Esophagus muscularis mucosa (tissue), 4 donors: ENCODE results near the gene DPEP1. TPM values are rescaled to one million over a fixed set of nuclear protein-coding genes. Genes with fewer than 3 reads are reported as not detected.
"Not testable (repeated sequence)": the region's sequence is repeated elsewhere in the genome, so short reads cannot be mapped to it uniquely, and the experiment has no call there.

Source experiments
- DNase-seq: peaks from one replicate; pipeline ENCODE4 v3.0.0-alpha.2; 2017; ENCODE audit errors: extremely low spot score
- H3K27ac ChIP-seq, 4 donors: fragments of 200-600 bp; sonication (generic); replicated peaks in 1 of 4; 1 replicate in 3 of 4; 2 replicates in 1 of 4; pipeline ENCODE4 v1.5.1; 2016 to 2019; ENCODE audit warnings: mild to moderate bottlenecking in 1 of 4
- H3K27me3 ChIP-seq, 4 donors: fragments of 200-600 bp; sonication (generic); one replicate each; pipeline versions ENCODE4 v1.5.1 to v1.6.0; 2016 to 2019
- H3K36me3 ChIP-seq, 4 donors: fragments of 200-600 bp; sonication (generic); one replicate each; pipeline ENCODE4 v1.5.1; 2016 to 2019
- H3K4me1 ChIP-seq, 4 donors: fragments of 200-600 bp; sonication (generic); one replicate each; pipeline ENCODE4 v1.5.1; 2016 to 2019
- H3K4me3 ChIP-seq, 4 donors: fragments of 200-600 bp; sonication (generic); 1 replicate in 2 of 4; 2 replicates in 2 of 4; pipeline ENCODE4 v1.5.1; 2016 to 2019; ENCODE audit warnings: mild to moderate bottlenecking in 4 of 4, moderate library complexity in 1 of 4
- H3K9me3 ChIP-seq, 4 donors: fragments of 200-600 bp; sonication (generic); 1 replicate in 3 of 4; 2 replicates in 1 of 4; pipeline ENCODE4 v1.5.1; 2016 to 2019
- CTCF ChIP-seq, 3 experiments: fragments of 200-600 bp in 2 of 3; fragments of 450-650 bp in 1 of 3; sonication (generic) in 2 of 3; IDR thresholded peaks; one replicate each; pipeline ENCODE4 v1.5.1; 2017 to 2019; ENCODE audit warnings: antibody characterized with exemption in 3 of 3, mild to moderate bottlenecking in 2 of 3, moderate library complexity in 1 of 3
- EP300 ChIP-seq: sonication (generic); formaldehyde crosslinking; IDR thresholded peaks from one replicate; pipeline ENCODE4 v1.6.1; 2017; ENCODE audit warnings: antibody characterized with exemption
- POLR2A ChIP-seq: fragments of 450-650 bp; IDR thresholded peaks from one replicate; pipeline ENCODE4 v1.6.1; 2017; ENCODE audit warnings: antibody characterized with exemption, moderate library complexity, mild to moderate bottlenecking, low read depth
- POLR2AphosphoS5 ChIP-seq, 2 donors: sonication (generic); formaldehyde crosslinking; IDR thresholded peaks; one replicate each; pipeline ENCODE4 v1.6.1; 2017; ENCODE audit warnings: antibody characterized with exemption in 2 of 2
- WGBS: methylation state at CpG from one replicate; pipeline ENCODE4 v1.1.5; 2018; 5-methylcytosine and 5-hydroxymethylcytosine counted together
- intact Hi-C: fragments of 100-400 bp; cut with DNase I; formaldehyde crosslinking; loops from one replicate; pipeline ENCODE4 v1.15.1; 2023
- total RNA-seq, 4 donors: library from RNA; depleted of rRNA; stranded (reverse); fragments of >200 nt; gene quantifications; one replicate each; pipeline versions ENCODE4 v1.1.0 to v1.2.1, GENCODE V29; 2016

DPEP1 gene
- total RNA-seq, 4 donors from 2014 or later, result 0.99 TPM; not detected in 3

GRCh38 chr16:89586853-89587252 lies 26.6 kb upstream of the DPEP1 start:
- TF ChIP-seq CTCF (IDR thresholded peaks at IDR 0.05), result no peak
- TF ChIP-seq POLR2A, result no peak
- TF ChIP-seq POLR2AphosphoS5 (IDR thresholded peaks at IDR 0.05), result no peak
- DNase-seq, result no peak
- Histone ChIP-seq H3K27me3 (peaks cover 0 to 31% (median 0%) of the 10 kb centered on the region in 4 donors), H3K4me3 (no peak overlapping the region), H3K27ac (no peak overlapping the region), H3K36me3 (no peaks in the 10 kb centered on the region), H3K9me3 (no peaks in the 10 kb centered on the region), H3K4me1 (peaks cover 0 to 6% (median 2%) of the 10 kb centered on the region in 4 donors)
- WGBS, result 79% methylated on average over 25 of the region's 25 CpGs
- intact Hi-C loops, result no loop called here

- H3K4me3 ChIP-seq, H3K36me3 ChIP-seq, DNase-seq, H3K4me1 ChIP-seq, H3K27ac ChIP-seq, H3K9me3 ChIP-seq, intact Hi-C loops: not testable (repeated sequence)
- WGBS, result 93% methylated on average over 21 of the region's 36 CpGs
- peaks cover 0 to 31% (median 0%) of the 10 kb centered on the region in 4 donors for H3K27me3 ChIP-seq
Observed at GRCh38 chr16:89587676-89588075, 25.8 kb upstream of the DPEP1 start.

- no peaks in the 10 kb centered on the region for H3K9me3 ChIP-seq
- no peak overlapping the region for H3K27ac ChIP-seq
- H3K27me3 ChIP-seq, result peaks cover 0 to 26% (median 0%) of the 10 kb centered on the region in 4 donors
- intact Hi-C loops, result no loop called here
- no peak for DNase-seq
- no peaks in the 10 kb centered on the region for H3K36me3 ChIP-seq
- TF ChIP-seq POLR2AphosphoS5 (IDR thresholded peaks at IDR 0.05) (no peak), EP300 (no peak), CTCF (IDR thresholded peaks at IDR 0.05) (no peak), POLR2A (no peak)
- 97% methylated on average over 9 of the region's 26 CpGs for WGBS
- no peak overlapping the region for H3K4me3 ChIP-seq
- H3K4me1 ChIP-seq, result no peaks in the 10 kb centered on the region
Observed at GRCh38 chr16:89588413-89589109, 24.9 kb upstream of the DPEP1 start.

- Histone ChIP-seq H3K9me3 (no peaks in the 10 kb centered on the region), H3K27ac (no peak overlapping the region), H3K4me3 (no peak overlapping the region), H3K4me1 (no peaks in the 10 kb centered on the region), H3K36me3 (no peaks in the 10 kb centered on the region), H3K27me3 (peaks cover 0 to 19% (median 0%) of the 10 kb centered on the region in 4 donors)
- intact Hi-C loops, result no loop called here
- no peak for TF ChIP-seq POLR2A
- no peak for DNase-seq
- WGBS, result 94% methylated on average over 9 of the region's 21 CpGs
Observed at GRCh38 chr16:89589241-89589926, 24.1 kb upstream of the DPEP1 start.

- no peak for DNase-seq
- Histone ChIP-seq H3K36me3 (no peaks in the 10 kb centered on the region), H3K9me3 (no peaks in the 10 kb centered on the region), H3K27me3 (no peaks in the 10 kb centered on the region), H3K27ac (no peak overlapping the region), H3K4me3 (no peak overlapping the region), H3K4me1 (no peaks in the 10 kb centered on the region)
- WGBS, result 91% methylated on average over 15 of the region's 15 CpGs
- TF ChIP-seq POLR2AphosphoS5 (IDR thresholded peaks at IDR 0.05) (no peak), CTCF (IDR thresholded peaks at IDR 0.05) (no peak), POLR2A (no peak), EP300 (no peak)
- intact Hi-C loops, result no loop called here
Observed at GRCh38 chr16:89593841-89594240, 19.6 kb upstream of the DPEP1 start.
